Tibial artery (tissue), 4 donors: Measurements from ENCODE around the gene RECQL5.

ENCODE experiments used
- DNase-seq, 2 donors: peaks; one replicate each; pipeline ENCODE4 v3.0.0-alpha.2; 2019
- H3K27ac ChIP-seq, 2 donors: fragments of 200-600 bp; sonication (generic) in 1 of 2; 1 replicate in 1 of 2; 2 replicates in 1 of 2; pipeline ENCODE4 v1.5.1; 2018 to 2019; ENCODE audit warnings: mild to moderate bottlenecking in 1 of 2
- H3K27me3 ChIP-seq, 2 donors: fragments of 200-600 bp; sonication (generic) in 1 of 2; one replicate each; pipeline versions ENCODE4 v1.5.1 to v1.6.0; 2016 to 2019
- H3K36me3 ChIP-seq, 3 donors: fragments of 200-600 bp; sonication (generic) in 2 of 3; one replicate each; pipeline ENCODE4 v1.5.1; 2016 to 2019; ENCODE audit warnings: mild to moderate bottlenecking in 2 of 3
- H3K4me1 ChIP-seq, 4 donors: fragments of 200-600 bp; sonication (generic) in 2 of 4; 1 replicate in 3 of 4; 2 replicates in 1 of 4; pipeline ENCODE4 v1.5.1; 2016 to 2019
- H3K4me3 ChIP-seq, 2 donors: fragments of 200-600 bp; sonication (generic) in 1 of 2; 1 replicate in 1 of 2; 2 replicates in 1 of 2; pipeline ENCODE4 v1.5.1; 2018 to 2019; ENCODE audit warnings: mild to moderate bottlenecking in 2 of 2
- H3K9me3 ChIP-seq, 3 donors: fragments of 200-600 bp; sonication (generic) in 1 of 3; one replicate each; pipeline ENCODE4 v1.5.1; 2016 to 2019
- CTCF ChIP-seq, 2 experiments: fragments of 200-600 bp in 1 of 2; fragments of 450-650 bp in 1 of 2; IDR thresholded peaks; one replicate each; pipeline ENCODE4 v1.5.1; 2017 to 2019; ENCODE audit warnings: antibody characterized with exemption in 2 of 2, mild to moderate bottlenecking in 1 of 2, moderate library complexity in 1 of 2
- intact Hi-C: fragments of 100-400 bp; cut with DNase I; formaldehyde crosslinking; loops from one replicate; pipeline ENCODE4 v1.15.0; 2023; ENCODE audit warnings: low total_unique reads

RECQL5 gene

GRCh38 chr17:75695830-75696271 lies 28.9 kb upstream of the RECQL5 start:
- Histone ChIP-seq H3K4me3 (no peak overlapping the region), H3K27me3 (no peaks in the 10 kb centered on the region), H3K4me1 (peaks cover 0 to 74% (median 25%) of the 10 kb centered on the region in 4 donors), H3K9me3 (no peaks in the 10 kb centered on the region), H3K27ac (peak overlapping the region; percentile 89 to 95), H3K36me3 (peaks cover 19 to 49% (median 40%) of the 10 kb centered on the region in 3 donors)
- no peak for DNase-seq
- intact Hi-C loops: no loop called here
- TF ChIP-seq CTCF (IDR thresholded peaks at IDR 0.05): no peak

- peaks cover 0 to 79% (median 25%) of the 10 kb centered on the region in 4 donors for H3K4me1 ChIP-seq
Measured at GRCh38 chr17:75695141-75695829, 28.3 kb upstream of the RECQL5 start.

GRCh38 chr17:75694536-75694935 lies 27.6 kb upstream of the RECQL5 start:
- no peak for TF ChIP-seq CTCF (IDR thresholded peaks at IDR 0.05)
- Histone ChIP-seq H3K4me1 (peaks cover 0 to 71% (median 25%) of the 10 kb centered on the region in 4 donors), H3K27me3 (no peaks in the 10 kb centered on the region), H3K9me3 (no peaks in the 10 kb centered on the region), H3K27ac (peak overlapping the region; percentile 89 to 95), H3K36me3 (peaks cover 8 to 42% (median 32%) of the 10 kb centered on the region in 3 donors), H3K4me3 (no peak overlapping the region)
- intact Hi-C loops: no loop called here
- DNase-seq: no peak

More at GRCh38 chr17:75695141-75695829, 28.3 kb upstream of the RECQL5 start:
- Histone ChIP-seq H3K27ac (peak overlapping the region; percentile 89 to 95), H3K9me3 (no peaks in the 10 kb centered on the region), H3K4me3 (no peak overlapping the region), H3K27me3 (no peaks in the 10 kb centered on the region), H3K36me3 (peaks cover 14 to 49% (median 39%) of the 10 kb centered on the region in 3 donors)
- no peak for TF ChIP-seq CTCF (IDR thresholded peaks at IDR 0.05)
- DNase-seq: no peak
- intact Hi-C loops: no loop called here

- intact Hi-C loops: no loop called here
- peak overlapping the region in 1 of 2 donors; percentile 15 for H3K4me3 ChIP-seq
- DNase-seq: peak; percentile 87 to 97
- H3K27ac ChIP-seq: peak overlapping the region; percentile 89 to 95
- TF ChIP-seq CTCF (IDR thresholded peaks at IDR 0.05): peak; percentile 23 to 29
- no peaks in the 10 kb centered on the region for H3K27me3 ChIP-seq
- peaks cover 8 to 41% (median 30%) of the 10 kb centered on the region in 3 donors for H3K36me3 ChIP-seq
- no peaks in the 10 kb centered on the region for H3K9me3 ChIP-seq
- peaks cover 0 to 72% (median 26%) of the 10 kb centered on the region in 4 donors for H3K4me1 ChIP-seq
Measured at GRCh38 chr17:75693500-75694481, 26.8 kb upstream of the RECQL5 start.

- H3K4me3 ChIP-seq: peak overlapping the region in 1 of 2 donors; percentile 15
- no peak for TF ChIP-seq CTCF (IDR thresholded peaks at IDR 0.05)
- H3K27ac ChIP-seq: peak overlapping the region; percentile 89 to 95
- intact Hi-C loops: no loop called here
- peaks cover 7 to 39% (median 28%) of the 10 kb centered on the region in 3 donors for H3K36me3 ChIP-seq
- DNase-seq: no peak
- no peaks in the 10 kb centered on the region for H3K27me3 ChIP-seq
- no peaks in the 10 kb centered on the region for H3K9me3 ChIP-seq
- peaks cover 0 to 75% (median 30%) of the 10 kb centered on the region in 4 donors for H3K4me1 ChIP-seq
Measured at GRCh38 chr17:75692976-75693375, 26.0 kb upstream of the RECQL5 start.
